Activated T-helper 17 cell treated with anti-CD3 and anti-CD28 coated beads, Interleukin-2, amount 50 U/mL, for 72 hours (primary cell): Measurements from ENCODE around the gene ABCF2. TPM values are rescaled to one million over a fixed set of nuclear protein-coding genes. Genes with fewer than 3 reads are reported as not detected.

Source experiments
- ATAC-seq: fragments of 150-1000 bp; cut with Tn5 transposase; replicated peaks from 2 replicates; pipeline ENCODE4 v1.10.0; 2021; ENCODE audit warnings: mild to moderate bottlenecking, moderate library complexity
- H3K27ac Mint-ChIP-seq: one replicate; pipeline ENCODE4 v1.8.0; 2022; ENCODE audit warnings: mixed read lengths
- H3K27me3 Mint-ChIP-seq: one replicate; pipeline ENCODE4 v1.8.0; 2022; ENCODE audit warnings: mixed read lengths
- H3K36me3 Mint-ChIP-seq: one replicate; pipeline ENCODE4 v1.8.0; 2022; ENCODE audit warnings: low read depth, mild to moderate bottlenecking, mixed read lengths
- H3K4me1 Mint-ChIP-seq: one replicate; pipeline ENCODE4 v1.8.0; 2022; ENCODE audit warnings: mixed read lengths
- H3K4me3 Mint-ChIP-seq: one replicate; pipeline ENCODE4 v1.8.0; 2022; ENCODE audit warnings: mild to moderate bottlenecking, mixed read lengths
- H3K9me3 Mint-ChIP-seq: one replicate; pipeline ENCODE4 v1.8.0; 2022; ENCODE audit warnings: mixed read lengths
- total RNA-seq, 2 donors: library from RNA; stranded (reverse); gene quantifications; one replicate each; pipeline ENCODE4 v1.2.3, GENCODE V29; 2022

ABCF2 gene
- total RNA-seq, 2 donors from 2014 or later: 26.9 to 55.2 TPM

- ATAC-seq: peak; percentile 64
- no peaks in the 10 kb centered on the region for H3K27me3 Mint-ChIP-seq
- H3K9me3 Mint-ChIP-seq: no peaks in the 10 kb centered on the region
- peaks cover 24% of the 10 kb centered on the region for H3K4me1 Mint-ChIP-seq
- peak overlapping the region; percentile 26 for H3K27ac Mint-ChIP-seq
- peak overlapping the region; percentile 11 for H3K4me3 Mint-ChIP-seq
- H3K36me3 Mint-ChIP-seq: peaks cover 9% of the 10 kb centered on the region
Observed at GRCh38 chr7:151207315-151207714, 19.7 kb downstream of the ABCF2 start.

- no peaks in the 10 kb centered on the region for H3K27me3 Mint-ChIP-seq
- peaks cover 24% of the 10 kb centered on the region for H3K4me1 Mint-ChIP-seq
- peak overlapping the region; percentile 11 for H3K4me3 Mint-ChIP-seq
- no peaks in the 10 kb centered on the region for H3K9me3 Mint-ChIP-seq
- peak overlapping the region; percentile 29 for H3K27ac Mint-ChIP-seq
- ATAC-seq: peak; percentile 73
- peaks cover 5% of the 10 kb centered on the region for H3K36me3 Mint-ChIP-seq
Observed at GRCh38 chr7:151206914-151207313, 20.1 kb downstream of the ABCF2 start.

DNA sequence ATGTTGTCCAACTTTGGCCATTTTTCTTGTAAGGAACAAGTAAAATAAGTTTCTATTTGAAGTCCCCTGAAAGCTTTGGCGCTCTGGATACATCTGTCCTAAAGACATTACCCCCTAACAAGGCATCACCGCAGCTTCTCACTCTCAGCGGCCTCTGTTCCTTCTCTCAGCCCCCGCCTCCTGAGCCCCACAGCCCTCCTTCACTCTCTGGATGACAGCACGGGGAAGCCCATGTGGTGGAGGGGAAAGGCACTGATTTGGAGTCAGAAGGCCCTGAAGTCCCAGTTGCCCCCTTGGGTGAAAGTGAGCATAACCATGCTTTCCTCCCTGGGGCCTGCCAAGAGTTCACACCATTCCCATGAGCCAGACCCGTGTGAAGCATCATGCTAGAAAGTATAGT lies 21.3 kb downstream of the ABCF2 start:
- no peak for ATAC-seq
- peak overlapping the region; percentile 29 for H3K27ac Mint-ChIP-seq
- H3K36me3 Mint-ChIP-seq: no peaks in the 10 kb centered on the region
- peaks cover 21% of the 10 kb centered on the region for H3K4me1 Mint-ChIP-seq
- no peaks in the 10 kb centered on the region for H3K9me3 Mint-ChIP-seq
- no peaks in the 10 kb centered on the region for H3K27me3 Mint-ChIP-seq
- peak overlapping the region; percentile 11 for H3K4me3 Mint-ChIP-seq

DNA sequence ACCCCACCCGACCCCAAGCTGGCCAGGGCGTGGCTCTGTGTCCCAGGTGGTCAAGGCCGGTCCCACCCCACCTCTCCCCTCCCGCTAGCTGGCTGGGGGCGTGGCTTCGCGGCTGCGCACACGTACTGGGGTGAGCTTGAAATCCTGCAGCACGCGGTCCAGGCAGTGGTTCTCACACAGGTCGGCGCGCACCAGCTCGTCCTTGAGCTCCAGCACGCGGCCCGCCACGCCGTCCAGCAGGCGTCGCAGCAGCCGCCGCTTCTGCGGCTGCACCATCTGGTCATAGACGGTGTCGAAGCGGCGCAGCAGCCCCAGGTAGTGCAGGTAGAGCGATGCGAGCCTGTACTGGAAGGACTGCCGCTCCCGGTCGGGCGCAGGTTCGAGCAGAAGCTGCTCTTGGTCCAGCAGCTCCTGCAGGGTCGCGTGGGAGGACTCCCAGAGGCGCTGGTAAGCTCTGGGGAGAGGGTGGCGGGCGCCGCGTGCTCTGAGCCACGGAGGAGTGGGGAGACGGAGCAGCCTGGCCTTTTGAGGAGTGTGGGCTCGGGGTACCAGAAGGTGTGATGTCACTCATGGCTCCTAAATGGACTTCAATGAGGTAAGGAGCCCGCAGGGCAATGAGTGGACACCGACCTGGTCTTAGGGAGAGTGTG lies 22.5 kb downstream of the ABCF2 start:
- Mint-ChIP-seq H3K4me3 (no peak overlapping the region), H3K27ac (peak overlapping the region; percentile 26), H3K4me1 (peaks cover 18% of the 10 kb centered on the region), H3K9me3 (no peaks in the 10 kb centered on the region), H3K27me3 (no peaks in the 10 kb centered on the region), H3K36me3 (no peaks in the 10 kb centered on the region)
- no peak for ATAC-seq

DNA sequence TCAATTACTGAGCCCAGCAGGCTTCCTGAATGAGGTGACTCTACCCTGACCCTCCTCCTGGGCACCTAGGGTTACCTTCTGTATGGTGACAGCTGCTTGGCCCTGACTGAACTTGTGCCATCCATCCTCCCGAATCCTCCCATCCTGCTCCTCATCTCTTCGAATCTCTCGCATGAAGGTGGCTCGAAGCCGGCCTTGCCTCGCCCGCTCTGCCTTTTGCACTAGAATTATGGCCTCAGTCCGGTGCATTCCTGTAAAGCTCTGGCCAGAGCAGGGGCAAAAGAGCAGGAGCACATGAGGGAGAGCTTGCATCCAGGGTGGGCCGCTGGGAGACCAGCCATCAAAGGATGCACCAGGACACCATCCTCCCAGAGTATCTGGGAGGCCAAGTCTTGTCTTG lies 24.2 kb downstream of the ABCF2 start:
- Mint-ChIP-seq H3K27me3 (no peaks in the 10 kb centered on the region), H3K9me3 (no peaks in the 10 kb centered on the region), H3K4me1 (peaks cover 13% of the 10 kb centered on the region), H3K4me3 (no peak overlapping the region), H3K36me3 (no peaks in the 10 kb centered on the region), H3K27ac (no peak overlapping the region)
- no peak for ATAC-seq

- Mint-ChIP-seq H3K36me3 (no peaks in the 10 kb centered on the region), H3K4me3 (no peak overlapping the region), H3K9me3 (no peaks in the 10 kb centered on the region), H3K4me1 (peaks cover 4% of the 10 kb centered on the region), H3K27me3 (no peaks in the 10 kb centered on the region), H3K27ac (no peak overlapping the region)
- ATAC-seq: no peak
Observed at GRCh38 chr7:151201751-151202150, 25.3 kb downstream of the ABCF2 start.

DNA sequence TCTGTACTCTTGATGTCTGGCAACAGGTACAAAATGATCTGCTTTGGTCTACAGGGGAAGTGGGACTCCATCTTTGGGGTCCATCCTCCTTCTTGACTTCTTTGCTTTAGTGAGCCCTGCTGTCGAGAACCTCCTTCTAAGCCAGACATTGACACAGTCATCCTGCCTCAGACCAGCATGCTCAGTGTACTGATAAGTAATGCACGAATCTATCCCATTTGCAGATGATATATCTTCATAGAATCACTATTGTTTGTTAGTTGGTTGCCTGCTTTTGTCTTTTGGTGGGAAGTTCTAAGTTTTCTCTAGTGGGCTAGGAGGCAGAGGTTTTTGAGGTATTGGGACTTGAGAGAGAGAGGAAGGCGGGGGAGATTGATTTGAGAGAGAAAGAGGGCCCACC lies 25.7 kb downstream of the ABCF2 start:
- H3K4me3 Mint-ChIP-seq: no peak overlapping the region

DNA sequence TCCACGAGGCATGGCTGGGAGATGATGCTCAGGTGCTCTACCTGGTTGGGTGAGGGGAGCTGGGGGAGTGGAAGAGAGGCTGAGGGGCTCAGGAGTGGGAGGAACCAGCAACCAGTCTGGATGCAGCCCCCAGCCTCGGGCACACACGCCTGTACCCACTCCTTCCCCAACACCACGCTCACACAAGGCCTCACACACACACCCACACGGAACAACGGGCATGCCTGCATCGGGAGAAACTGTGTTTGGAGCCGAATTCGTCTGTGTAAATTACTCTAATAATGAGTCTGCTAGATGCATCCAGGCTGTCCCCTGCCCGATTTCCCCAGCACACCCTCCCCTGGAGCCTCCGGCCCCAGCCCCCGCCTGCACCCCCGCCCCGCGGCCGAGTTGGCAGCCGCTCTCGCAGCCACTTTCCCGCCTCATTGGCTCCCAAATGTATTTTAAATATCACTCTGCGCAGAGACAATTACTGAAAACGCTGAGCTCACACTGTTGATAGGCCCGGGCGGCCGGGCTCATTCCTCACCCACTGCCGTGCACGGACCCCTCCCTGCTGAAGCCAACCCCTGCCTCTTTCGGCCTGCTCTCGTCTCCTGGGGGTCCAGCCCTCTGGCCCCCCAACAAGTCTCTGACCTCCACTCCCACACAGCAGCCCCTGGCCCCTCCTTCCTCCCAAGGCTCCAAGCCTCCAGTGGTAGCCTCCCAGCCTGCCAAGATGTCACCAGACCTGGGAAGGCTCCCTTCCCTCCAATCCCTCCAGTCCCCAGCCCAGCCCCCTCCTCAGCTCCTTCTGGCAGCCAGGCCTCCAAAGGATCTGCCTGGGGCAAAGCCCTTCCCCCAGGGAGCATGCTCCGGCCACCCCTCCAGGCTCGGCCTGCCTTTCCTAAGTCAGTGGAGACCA lies 27.8 kb downstream of the ABCF2 start:
- H3K36me3 Mint-ChIP-seq: no peaks in the 10 kb centered on the region
- no peak overlapping the region for H3K27ac Mint-ChIP-seq
- H3K4me3 Mint-ChIP-seq: no peak overlapping the region
- H3K27me3 Mint-ChIP-seq: no peaks in the 10 kb centered on the region
- H3K4me1 Mint-ChIP-seq: peaks cover 8% of the 10 kb centered on the region
- H3K9me3 Mint-ChIP-seq: no peaks in the 10 kb centered on the region
- no peak for ATAC-seq

More for the DNA sequence above, 25.7 kb downstream of the ABCF2 start:
- H3K4me1 Mint-ChIP-seq: no peaks in the 10 kb centered on the region
- no peak for ATAC-seq
- no peaks in the 10 kb centered on the region for H3K27me3 Mint-ChIP-seq
- no peaks in the 10 kb centered on the region for H3K9me3 Mint-ChIP-seq
- no peak overlapping the region for H3K27ac Mint-ChIP-seq
- no peaks in the 10 kb centered on the region for H3K36me3 Mint-ChIP-seq

DNA sequence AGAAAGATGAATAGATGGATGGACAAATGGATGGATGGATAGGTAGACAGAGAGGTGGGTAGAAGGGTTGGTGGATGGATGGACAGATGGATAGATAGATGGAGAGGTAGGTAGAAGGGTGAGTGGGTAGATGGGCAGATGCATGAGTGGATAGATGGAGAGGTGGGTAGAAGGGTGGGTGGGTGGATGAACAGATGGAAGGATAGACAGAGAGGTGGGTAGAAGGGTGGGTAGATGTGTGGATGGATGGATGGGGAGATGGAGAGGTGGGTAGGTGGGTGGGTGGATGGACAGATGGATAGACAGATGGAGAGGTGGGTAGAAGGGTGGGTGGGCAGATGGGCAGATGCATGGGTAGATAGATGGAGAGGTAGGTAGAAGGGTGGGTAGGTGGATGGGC lies 29.1 kb downstream of the ABCF2 start:
- peaks cover 9% of the 10 kb centered on the region for H3K4me1 Mint-ChIP-seq
- ATAC-seq: no peak
- H3K9me3 Mint-ChIP-seq: no peaks in the 10 kb centered on the region
- no peaks in the 10 kb centered on the region for H3K36me3 Mint-ChIP-seq
- H3K4me3 Mint-ChIP-seq: no peak overlapping the region
- H3K27ac Mint-ChIP-seq: no peak overlapping the region
- no peaks in the 10 kb centered on the region for H3K27me3 Mint-ChIP-seq

DNA sequence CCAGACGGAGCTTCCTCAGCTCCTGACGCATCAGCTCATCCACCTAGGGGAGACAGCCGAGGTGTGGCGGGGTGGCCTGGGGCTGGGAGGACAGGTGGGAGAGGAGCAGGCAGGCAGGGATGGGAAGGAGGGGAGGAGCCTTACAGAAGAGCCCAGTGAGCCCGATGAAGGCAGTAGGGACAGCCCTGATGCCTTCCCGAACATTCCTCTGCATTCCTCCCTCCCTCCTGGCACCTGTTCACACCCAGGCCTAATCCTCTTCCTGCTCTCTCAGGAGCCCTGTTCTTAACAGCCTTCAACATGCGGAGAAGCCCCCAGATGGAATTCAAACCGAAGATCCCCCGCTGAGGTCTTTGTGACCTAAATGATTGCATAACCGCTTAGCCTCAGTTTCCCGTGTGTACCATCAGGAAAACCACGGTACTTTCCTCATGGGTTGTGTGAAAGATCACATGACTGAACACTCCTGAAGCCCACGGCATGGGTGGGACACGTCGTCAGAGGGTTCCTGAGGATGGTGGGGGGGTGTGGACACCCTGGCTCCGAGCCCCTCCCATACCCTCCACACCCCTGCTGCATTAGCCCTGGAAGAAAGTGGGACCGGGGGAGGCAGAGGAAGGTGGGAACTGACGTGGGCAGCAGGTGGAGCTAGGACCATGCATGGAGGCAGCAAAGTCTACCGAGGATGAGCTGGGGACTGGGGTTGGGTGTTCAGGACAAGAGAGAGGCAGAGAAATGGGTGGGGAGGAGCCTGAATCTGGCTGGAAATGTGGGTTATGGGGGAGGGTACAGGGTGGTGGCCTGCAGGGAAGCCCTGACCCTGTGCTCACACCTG lies 31.2 kb downstream of the ABCF2 start:
- ATAC-seq: no peak
- Mint-ChIP-seq H3K4me1 (peaks cover 9% of the 10 kb centered on the region), H3K9me3 (no peaks in the 10 kb centered on the region), H3K4me3 (no peak overlapping the region), H3K27me3 (no peaks in the 10 kb centered on the region), H3K36me3 (no peaks in the 10 kb centered on the region), H3K27ac (no peak overlapping the region)

DNA sequence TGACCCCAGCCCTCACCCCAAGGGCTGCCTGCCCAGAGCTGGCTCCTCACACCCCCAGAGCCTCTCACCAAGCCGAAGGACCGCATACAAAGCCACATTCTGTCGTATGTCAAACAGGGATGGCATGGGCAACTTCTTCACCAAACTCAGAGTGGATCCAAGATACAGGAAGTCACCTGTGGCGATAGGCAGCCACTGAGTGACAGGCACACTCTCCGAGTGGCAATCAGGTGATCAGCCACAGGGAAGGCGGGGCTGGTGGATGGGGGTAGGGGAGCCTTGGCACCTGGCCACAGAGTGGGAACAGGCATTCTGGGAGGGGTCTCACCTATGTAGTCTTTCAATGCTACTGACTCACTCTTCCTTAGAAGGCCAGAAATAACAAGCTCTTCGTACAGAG lies 32.8 kb downstream of the ABCF2 start:
- no peaks in the 10 kb centered on the region for H3K27me3 Mint-ChIP-seq
- H3K4me1 Mint-ChIP-seq: peaks cover 9% of the 10 kb centered on the region
- H3K9me3 Mint-ChIP-seq: no peaks in the 10 kb centered on the region
- no peak overlapping the region for H3K4me3 Mint-ChIP-seq
- H3K27ac Mint-ChIP-seq: peak overlapping the region; percentile 61
- H3K36me3 Mint-ChIP-seq: no peaks in the 10 kb centered on the region
- ATAC-seq: peak; percentile 35

DNA sequence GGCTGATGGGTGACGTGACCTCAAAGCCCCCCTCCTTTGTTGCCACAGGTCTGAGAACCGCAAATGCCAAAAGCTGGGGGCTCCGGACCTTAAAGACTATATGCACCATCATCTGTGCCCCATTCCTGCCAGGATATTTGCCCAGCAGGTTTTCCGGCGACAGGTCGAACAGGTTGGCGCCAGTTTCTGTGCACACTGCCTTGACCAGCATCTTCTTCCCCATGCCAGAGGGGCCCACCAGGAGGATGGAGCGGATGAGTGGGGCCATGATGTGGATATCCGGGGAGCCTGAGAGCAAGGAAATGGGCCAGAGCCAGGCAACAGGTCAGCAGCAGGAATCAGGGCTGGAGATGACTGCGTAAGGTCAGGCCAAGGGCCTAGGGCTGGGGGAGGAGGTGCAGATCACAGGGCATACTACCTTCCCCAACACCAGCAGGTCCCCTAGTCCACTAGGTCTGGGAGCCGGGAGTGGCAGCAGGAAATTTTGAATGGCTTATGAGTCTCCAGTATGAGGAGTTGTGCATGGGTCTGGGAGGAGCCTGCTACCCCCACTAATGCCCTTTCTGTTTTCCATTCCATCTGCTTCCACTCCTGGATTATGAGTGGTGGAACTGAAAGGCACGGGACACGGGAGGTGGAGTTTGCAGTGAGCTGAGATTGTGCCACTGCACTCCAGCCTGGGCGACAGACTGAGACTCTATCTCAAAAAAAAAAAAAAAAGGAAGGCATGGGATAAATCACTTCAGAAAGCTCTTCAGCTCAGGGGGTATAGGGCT lies 33.6 kb downstream of the ABCF2 start:
- Mint-ChIP-seq H3K36me3 (no peaks in the 10 kb centered on the region), H3K9me3 (no peaks in the 10 kb centered on the region), H3K4me3 (no peak overlapping the region), H3K4me1 (peaks cover 9% of the 10 kb centered on the region), H3K27ac (no peak overlapping the region), H3K27me3 (no peaks in the 10 kb centered on the region)
- no peak for ATAC-seq

GRCh38 chr7:151192002-151192539 lies 34.9 kb downstream of the ABCF2 start:
- Mint-ChIP-seq H3K4me1 (peaks cover 9% of the 10 kb centered on the region), H3K27ac (no peak overlapping the region), H3K36me3 (no peaks in the 10 kb centered on the region), H3K27me3 (no peaks in the 10 kb centered on the region), H3K9me3 (no peaks in the 10 kb centered on the region), H3K4me3 (no peak overlapping the region)
- ATAC-seq: no peak

DNA sequence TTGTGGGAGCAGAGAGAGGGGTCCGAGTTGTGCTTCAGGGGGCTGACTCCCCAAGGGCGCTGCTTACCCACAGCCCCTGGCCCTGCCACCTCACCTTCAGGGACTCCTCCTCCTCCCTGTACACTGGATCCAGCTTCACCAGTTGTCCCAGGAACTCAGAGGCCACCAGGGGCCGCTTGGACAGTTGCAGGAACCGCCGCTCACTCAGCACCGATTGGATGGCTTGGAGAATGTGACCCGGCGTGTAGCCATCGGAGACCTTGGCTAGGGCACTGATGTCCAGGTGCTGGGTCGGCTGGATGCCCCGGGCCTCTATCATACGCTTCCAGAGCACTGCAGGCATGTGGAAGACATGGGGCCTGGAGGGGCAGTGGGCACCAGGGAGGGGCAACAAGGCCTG lies 35.5 kb downstream of the ABCF2 start:
- H3K4me1 Mint-ChIP-seq: peaks cover 9% of the 10 kb centered on the region
- no peak overlapping the region for H3K4me3 Mint-ChIP-seq
- H3K27ac Mint-ChIP-seq: no peak overlapping the region
- no peak for ATAC-seq
- H3K9me3 Mint-ChIP-seq: no peaks in the 10 kb centered on the region
- no peaks in the 10 kb centered on the region for H3K27me3 Mint-ChIP-seq
- no peaks in the 10 kb centered on the region for H3K36me3 Mint-ChIP-seq
